ENCODE measurements around the gene MEGF11. TPM values are rescaled to one million over a fixed set of nuclear protein-coding genes. Genes with fewer than 3 reads are reported as not detected.

Gene MEGF11
- total RNA-seq, 4 donors from 2014 or later, result 0.87 to 7.3 (median 4.9) TPM

DNA sequence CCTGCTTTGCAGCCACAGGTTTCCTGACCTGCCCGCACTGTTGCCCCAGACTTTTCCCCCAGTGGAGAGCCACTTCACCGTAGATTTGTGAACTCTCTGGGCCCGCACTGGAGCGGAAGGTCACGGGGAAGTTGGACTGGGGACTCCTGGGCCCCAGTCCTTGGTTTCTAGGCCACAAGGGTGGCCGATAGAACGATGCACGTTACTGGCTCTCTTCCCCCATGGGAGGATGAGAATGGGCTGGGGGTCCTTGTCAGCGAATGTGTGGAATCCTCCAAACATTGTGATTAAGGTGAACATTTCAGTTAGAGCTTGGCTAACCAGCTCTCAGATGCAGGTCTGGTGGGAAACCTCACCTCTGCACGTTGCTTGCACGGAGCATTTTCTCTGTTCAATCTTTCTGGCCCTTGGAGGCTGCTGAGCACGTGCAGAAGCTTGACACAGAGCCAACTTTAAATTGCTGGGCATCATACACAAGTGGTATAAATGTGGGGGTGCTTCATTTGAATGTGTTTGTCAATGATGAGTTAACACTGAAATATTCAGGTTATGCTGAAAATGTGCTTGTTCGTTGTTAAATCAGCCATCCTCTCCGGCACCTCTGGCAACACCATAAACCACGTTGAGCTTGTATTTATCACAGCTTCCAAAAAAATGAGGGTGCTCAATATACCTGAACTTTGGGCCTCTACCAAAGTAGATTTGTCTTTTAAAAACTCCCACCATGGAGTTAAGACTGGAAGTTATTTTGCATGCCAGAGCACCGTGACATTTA, 40.8 kb upstream of the MEGF11 start:
- Histone ChIP-seq H3K27me3 (no peaks in the 10 kb centered on the region), H3K4me3 (peak overlapping the region; percentile 65 to 80 (median 72)), H3K9me3 (no peaks in the 10 kb centered on the region), H3K4me1 (peaks cover 0 to 50% (median 17%) of the 10 kb centered on the region in 4 donors), H3K36me3 (peaks cover 0 to 11% (median 0%) of the 10 kb centered on the region in 3 donors), H3K27ac (peak overlapping the region; percentile 66 to 93 (median 88))
- DNase-seq (ENCODE audit: low spot score in 2 of 2), result peak in 1 of 2 donors; percentile 12
- WGBS, 2 donors, result 2 to 4% methylated on average over 16 of the region's 16 CpGs
- no peak for TF ChIP-seq EP300 (IDR thresholded peaks at IDR 0.05)
- TF ChIP-seq, protein P1, sequence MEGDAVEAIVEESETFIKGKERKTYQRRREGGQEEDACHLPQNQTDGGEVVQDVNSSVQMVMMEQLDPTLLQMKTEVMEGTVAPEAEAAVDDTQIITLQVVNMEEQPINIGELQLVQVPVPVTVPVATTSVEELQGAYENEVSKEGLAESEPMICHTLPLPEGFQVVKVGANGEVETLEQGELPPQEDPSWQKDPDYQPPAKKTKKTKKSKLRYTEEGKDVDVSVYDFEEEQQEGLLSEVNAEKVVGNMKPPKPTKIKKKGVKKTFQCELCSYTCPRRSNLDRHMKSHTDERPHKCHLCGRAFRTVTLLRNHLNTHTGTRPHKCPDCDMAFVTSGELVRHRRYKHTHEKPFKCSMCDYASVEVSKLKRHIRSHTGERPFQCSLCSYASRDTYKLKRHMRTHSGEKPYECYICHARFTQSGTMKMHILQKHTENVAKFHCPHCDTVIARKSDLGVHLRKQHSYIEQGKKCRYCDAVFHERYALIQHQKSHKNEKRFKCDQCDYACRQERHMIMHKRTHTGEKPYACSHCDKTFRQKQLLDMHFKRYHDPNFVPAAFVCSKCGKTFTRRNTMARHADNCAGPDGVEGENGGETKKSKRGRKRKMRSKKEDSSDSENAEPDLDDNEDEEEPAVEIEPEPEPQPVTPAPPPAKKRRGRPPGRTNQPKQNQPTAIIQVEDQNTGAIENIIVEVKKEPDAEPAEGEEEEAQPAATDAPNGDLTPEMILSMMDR (IDR thresholded peaks at IDR 0.05), result no peak
- TF ChIP-seq POLR2A (IDR thresholded peaks at IDR 0.05), result no peak

DNA sequence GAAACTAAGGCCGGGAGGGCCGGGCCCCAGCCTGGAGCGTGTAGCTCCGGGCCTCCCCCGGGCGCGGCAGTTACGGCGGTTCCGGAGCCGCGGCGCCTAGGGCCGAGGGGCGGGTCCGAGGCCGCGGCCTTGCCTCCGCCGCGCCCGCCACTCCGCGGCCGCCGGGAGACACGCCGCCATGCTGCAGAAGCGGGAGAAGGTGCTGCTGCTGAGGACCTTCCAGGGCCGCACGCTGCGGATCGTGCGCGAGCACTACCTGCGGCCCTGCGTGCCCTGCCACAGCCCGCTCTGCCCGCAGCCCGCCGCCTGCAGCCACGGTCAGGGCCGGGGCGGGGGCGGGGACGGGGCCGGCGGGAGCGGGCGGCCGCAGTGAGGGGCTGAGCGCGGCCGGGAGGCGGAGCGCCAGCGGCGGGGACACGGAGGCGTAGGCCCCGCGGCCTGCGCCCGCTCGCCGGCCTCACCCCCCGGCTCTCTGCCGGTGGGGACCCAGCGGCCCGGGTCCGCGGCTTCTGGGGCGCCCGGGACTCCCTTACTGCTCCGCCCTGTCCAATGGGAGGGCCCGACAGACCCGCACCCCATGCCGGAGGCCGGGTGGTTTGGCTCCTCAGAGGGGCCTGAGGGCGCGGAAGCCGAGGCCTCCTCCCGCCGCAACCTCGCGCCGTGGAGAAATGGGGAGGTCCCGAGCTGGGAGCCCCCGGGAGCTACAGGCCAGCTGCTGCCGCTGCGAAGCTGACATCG, 40.0 kb upstream of the MEGF11 start, which contains the start of gene DIS3L:
DIS3L (plus strand) TSS at position 150 of the 738 bp plus-strand sequence; CDS start at position 179, 29 bp downstream.
- no peaks in the 10 kb centered on the region for H3K9me3 ChIP-seq
- TF ChIP-seq EP300 (IDR thresholded peaks at IDR 0.05), result no peak
- peak in 1 of 2 donors; percentile 33 for TF ChIP-seq POLR2A (IDR thresholded peaks at IDR 0.05)
- peak in 1 of 2 donors; percentile 18 for DNase-seq (ENCODE audit: low spot score in 2 of 2)
- peaks cover 0 to 3% (median 0%) of the 10 kb centered on the region in 3 donors for H3K36me3 ChIP-seq
- 0% methylated on average over 19 to 23 of the region's 92 CpGs for WGBS, 2 donors
- peaks cover 0 to 57% (median 17%) of the 10 kb centered on the region in 4 donors for H3K4me1 ChIP-seq
- peak within 1 kb of the TSS; percentile 66 to 93 (median 88) for H3K27ac ChIP-seq
- no peaks in the 10 kb centered on the region for H3K27me3 ChIP-seq
- peak within 1 kb of the TSS; percentile 65 to 80 (median 72) for H3K4me3 ChIP-seq

DNA sequence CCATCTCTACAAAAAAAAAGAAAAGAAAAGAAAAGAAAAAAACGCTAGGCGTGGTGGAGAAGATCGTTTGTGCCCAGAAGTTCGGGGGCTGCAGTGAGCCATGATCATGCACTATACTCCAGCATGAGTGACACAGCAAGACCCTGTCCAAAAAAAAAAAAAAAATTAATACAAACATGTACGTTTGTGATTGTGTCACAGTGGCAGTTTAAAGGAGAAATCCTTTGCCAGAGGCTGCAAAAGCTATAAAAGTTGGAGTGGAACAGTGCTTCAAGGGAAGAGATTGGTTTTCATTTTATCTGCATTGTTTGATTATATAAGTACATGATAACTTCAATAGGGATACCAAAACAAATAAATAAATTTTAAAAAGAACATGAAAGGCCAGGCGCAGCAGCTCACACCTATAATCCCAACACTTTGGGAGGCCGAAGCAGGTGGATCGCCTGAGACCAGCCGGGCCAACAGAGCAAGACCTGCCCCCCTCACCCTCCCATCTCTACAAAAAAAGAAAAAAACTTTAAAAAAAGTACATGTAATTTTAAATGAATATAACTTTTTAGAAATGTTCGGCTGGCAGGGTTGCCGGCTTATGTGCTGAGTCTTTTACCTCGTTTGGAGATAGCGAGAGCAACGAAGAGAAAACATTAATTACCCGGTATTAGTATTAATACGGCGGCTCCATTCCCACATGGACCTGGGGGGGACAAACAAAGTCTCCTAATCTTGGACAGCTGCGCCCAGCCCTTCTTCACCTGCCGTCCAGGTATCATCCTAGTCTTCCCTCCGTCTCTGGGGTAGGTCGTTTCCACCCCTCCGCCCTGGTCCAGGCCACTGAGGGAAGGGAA, 39.2 kb upstream of the MEGF11 start:
- Histone ChIP-seq H3K36me3 (no peaks in the 10 kb centered on the region), H3K27ac (peak overlapping the region; percentile 66 to 93 (median 88)), H3K4me1 (peaks cover 0 to 58% (median 17%) of the 10 kb centered on the region in 4 donors), H3K9me3 (no peaks in the 10 kb centered on the region), H3K27me3 (no peaks in the 10 kb centered on the region), H3K4me3 (peak overlapping the region; percentile 65 to 80 (median 72))
- peak in 1 of 2 donors; percentile 7 for DNase-seq (ENCODE audit: low spot score in 2 of 2)
- 14 to 19% methylated on average over 22 of the region's 22 CpGs for WGBS, 2 donors
- no peak for TF ChIP-seq POLR2A (IDR thresholded peaks at IDR 0.05)
- TF ChIP-seq, protein P1 (IDR thresholded peaks at IDR 0.05), result no peak
- TF ChIP-seq EP300 (IDR thresholded peaks at IDR 0.05), result no peak

DNA sequence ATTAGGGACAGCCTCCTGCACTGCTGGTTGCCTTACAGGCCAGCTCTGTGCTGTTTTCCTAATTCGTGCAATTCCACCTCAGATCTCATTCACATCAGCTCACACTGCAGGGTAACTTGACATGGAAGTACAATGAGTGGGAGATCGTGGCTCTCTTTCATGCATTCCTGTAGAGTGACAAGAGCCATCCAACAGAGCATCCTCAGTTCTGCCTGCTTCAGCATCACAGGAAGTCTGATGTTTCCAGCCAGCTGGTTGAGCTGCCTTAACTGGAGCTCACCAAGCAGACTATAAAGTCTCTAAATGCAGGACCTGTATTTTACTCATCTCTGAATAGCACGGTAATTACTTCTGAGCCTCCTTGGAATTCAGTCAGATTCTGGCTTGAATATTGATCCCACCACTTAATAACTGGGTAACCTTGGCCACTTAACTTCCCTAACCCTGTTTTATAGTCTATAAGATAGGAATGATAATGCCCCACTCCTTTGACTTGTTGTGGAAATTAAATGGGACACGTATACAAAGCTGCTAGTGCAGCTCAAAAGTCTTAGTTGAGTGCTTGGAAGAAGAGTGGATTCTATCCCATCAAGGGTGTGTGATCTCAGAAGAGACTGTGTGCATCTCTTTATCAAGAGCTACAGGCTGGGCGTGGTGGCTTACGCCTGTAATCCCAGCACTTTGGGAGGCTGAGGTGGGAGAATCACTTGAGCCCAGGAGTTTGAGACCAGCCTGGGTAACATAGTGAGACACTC, 38.4 kb upstream of the MEGF11 start:
- WGBS, 2 donors, result 71 to 76% methylated on average over 6 of the region's 6 CpGs
- Histone ChIP-seq H3K36me3 (no peaks in the 10 kb centered on the region), H3K4me1 (peaks cover 0 to 60% (median 17%) of the 10 kb centered on the region in 4 donors)

More for the DNA sequence above, 38.4 kb upstream of the MEGF11 start:
- Histone ChIP-seq H3K9me3 (no peaks in the 10 kb centered on the region), H3K27ac (peak overlapping the region in 2 of 4 donors; percentile 90 to 93), H3K27me3 (no peaks in the 10 kb centered on the region), H3K4me3 (peak overlapping the region in 2 of 4 donors; percentile 65 to 69)
- no peak for TF ChIP-seq EP300 (IDR thresholded peaks at IDR 0.05)
- TF ChIP-seq, protein P1 (IDR thresholded peaks at IDR 0.05), result no peak
- no peak for TF ChIP-seq POLR2A (IDR thresholded peaks at IDR 0.05)
- no peak for DNase-seq (ENCODE audit: low spot score in 2 of 2)
